ENCODE measurements around the gene FYTTD1. TPM values are rescaled to one million over a fixed set of nuclear protein-coding genes. Genes with fewer than 3 reads are reported as not detected.

The FYTTD1 gene
- total and polyA plus RNA-seq, 2 experiments from 2014 or later = 24.3 to 62.8 TPM

GRCh38 chr3:197758512-197758911 is 8.8 kb downstream of the FYTTD1 start:
- H3K9me3 ChIP-seq (ENCODE audit: low read depth) = no peaks in the 10 kb centered on the region
- peaks cover 22% of the 10 kb centered on the region for H3K36me3 ChIP-seq
- H3K27me3 ChIP-seq = no peaks in the 10 kb centered on the region
- no peak overlapping the region for H3K27ac ChIP-seq
- TF ChIP-seq CTCF (IDR thresholded peaks at IDR 0.05; ENCODE audit: low read depth, low read length) = no peak
- H3K4me3 ChIP-seq = no peak overlapping the region
- no peak for DNase-seq (ENCODE audit: low read depth in 1 of 2, low spot score in 1 of 2)
- H3K4me1 ChIP-seq (ENCODE audit: low read depth) = no peaks in the 10 kb centered on the region

GRCh38 chr3:197761784-197762183 is 12.1 kb downstream of the FYTTD1 start:
- no peak for DNase-seq (ENCODE audit: low read depth in 1 of 2, low spot score in 1 of 2)
- no peak overlapping the region for H3K4me3 ChIP-seq
- TF ChIP-seq CTCF (IDR thresholded peaks at IDR 0.05; ENCODE audit: low read depth, low read length) = no peak
- H3K9me3 ChIP-seq (ENCODE audit: low read depth) = no peaks in the 10 kb centered on the region
- no peak overlapping the region for H3K27ac ChIP-seq
- no peaks in the 10 kb centered on the region for H3K4me1 ChIP-seq (ENCODE audit: low read depth)
- no peaks in the 10 kb centered on the region for H3K27me3 ChIP-seq
- H3K36me3 ChIP-seq = peaks cover 22% of the 10 kb centered on the region

GRCh38 chr3:197775317-197775716 is 25.6 kb downstream of the FYTTD1 start:
- Histone ChIP-seq H3K4me1 (ENCODE audit: low read depth) (no peaks in the 10 kb centered on the region), H3K4me3 (no peak overlapping the region), H3K27ac (no peak overlapping the region), H3K9me3 (ENCODE audit: low read depth) (no peaks in the 10 kb centered on the region), H3K36me3 (peaks cover 58% of the 10 kb centered on the region), H3K27me3 (no peaks in the 10 kb centered on the region)
- DNase-seq (ENCODE audit: low read depth in 1 of 2, low spot score in 1 of 2) = no peak
- TF ChIP-seq CTCF (IDR thresholded peaks at IDR 0.05; ENCODE audit: low read depth, low read length) = no peak

GRCh38 chr3:197782230-197782629 is 32.5 kb downstream of the FYTTD1 start:
- DNase-seq (ENCODE audit: low read depth in 1 of 2, low spot score in 1 of 2) = no peak
- no peak for TF ChIP-seq CTCF (IDR thresholded peaks at IDR 0.05; ENCODE audit: low read depth, low read length)
- Histone ChIP-seq H3K4me1 (ENCODE audit: low read depth) (no peaks in the 10 kb centered on the region), H3K9me3 (ENCODE audit: low read depth) (no peaks in the 10 kb centered on the region), H3K27ac (no peak overlapping the region), H3K4me3 (no peak overlapping the region), H3K27me3 (no peaks in the 10 kb centered on the region), H3K36me3 (peaks cover 33% of the 10 kb centered on the region)

GRCh38 chr3:197784019-197784585 is 34.4 kb downstream of the FYTTD1 start:
- H3K27ac ChIP-seq = no peak overlapping the region
- no peak overlapping the region for H3K4me3 ChIP-seq
- H3K36me3 ChIP-seq = peaks cover 16% of the 10 kb centered on the region
- DNase-seq (ENCODE audit: low read depth in 1 of 2, low spot score in 1 of 2) = no peak
- no peaks in the 10 kb centered on the region for H3K4me1 ChIP-seq (ENCODE audit: low read depth)
- H3K27me3 ChIP-seq = no peaks in the 10 kb centered on the region
- no peak for TF ChIP-seq CTCF (IDR thresholded peaks at IDR 0.05; ENCODE audit: low read depth, low read length)
- no peaks in the 10 kb centered on the region for H3K9me3 ChIP-seq (ENCODE audit: low read depth)

Measured in cardiac muscle cell (in vitro differentiated cells and primary cell).